ENCODE data around the gene DST.
"Not testable (repeated sequence)": the region's sequence is repeated elsewhere in the genome, so short reads cannot be mapped to it uniquely, and the experiment has no call there.

DST gene

DNA sequence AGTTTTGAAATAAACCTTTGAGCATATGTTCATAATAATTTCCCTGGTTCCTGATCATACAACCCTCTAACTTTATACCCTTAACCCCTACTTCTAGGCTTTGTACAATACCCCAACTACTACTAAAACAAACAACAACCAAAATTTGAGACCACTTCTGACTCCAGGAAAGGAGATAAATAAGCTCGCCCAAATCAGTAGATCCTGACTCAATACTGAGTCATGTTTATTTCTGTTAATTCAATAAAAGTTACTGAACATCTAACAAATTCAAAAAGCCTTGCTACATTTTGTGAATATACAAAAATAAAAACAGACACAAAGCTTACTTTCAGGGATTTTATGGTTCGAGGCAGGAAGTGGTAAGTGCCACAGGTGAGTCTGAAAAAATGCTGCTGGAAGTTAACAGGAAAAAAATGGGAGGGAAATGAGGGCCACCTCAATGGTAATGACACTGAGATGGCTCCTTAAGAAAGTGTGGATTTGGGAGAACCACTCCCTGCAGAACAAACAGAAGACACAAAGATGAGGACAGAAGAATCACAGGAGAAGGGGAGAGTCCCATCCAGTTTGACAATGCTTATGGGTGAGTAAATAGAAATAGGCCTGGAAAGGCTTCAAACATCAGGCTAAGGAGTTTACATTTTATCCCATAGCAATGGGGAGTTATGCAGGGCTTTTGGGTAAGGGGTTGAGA is 63.4 kb downstream of the DST start:
- Histone ChIP-seq H3K4me3 (ENCODE audit: insufficient read depth, low read depth, low read length, poor library complexity, severe bottlenecking) (no peak overlapping the region), H3K36me3 (ENCODE audit: control insufficient read depth, insufficient read depth, low read length) (no peaks in the 10 kb centered on the region), H3K27ac (ENCODE audit: insufficient read depth, low read length, poor library complexity, severe bottlenecking) (no peak overlapping the region), H3K4me1 (ENCODE audit: control insufficient read depth, insufficient read depth, low read length, poor library complexity, severe bottlenecking) (no peaks in the 10 kb centered on the region), H3K9me3 (ENCODE audit: control insufficient read depth, low read length) (no peaks in the 10 kb centered on the region), H3K27me3 (replicated peaks; ENCODE audit: control insufficient read depth, insufficient read depth, low read length, poor library complexity, severe bottlenecking) (no peaks in the 10 kb centered on the region)
- DNase-seq: no peak

DNA sequence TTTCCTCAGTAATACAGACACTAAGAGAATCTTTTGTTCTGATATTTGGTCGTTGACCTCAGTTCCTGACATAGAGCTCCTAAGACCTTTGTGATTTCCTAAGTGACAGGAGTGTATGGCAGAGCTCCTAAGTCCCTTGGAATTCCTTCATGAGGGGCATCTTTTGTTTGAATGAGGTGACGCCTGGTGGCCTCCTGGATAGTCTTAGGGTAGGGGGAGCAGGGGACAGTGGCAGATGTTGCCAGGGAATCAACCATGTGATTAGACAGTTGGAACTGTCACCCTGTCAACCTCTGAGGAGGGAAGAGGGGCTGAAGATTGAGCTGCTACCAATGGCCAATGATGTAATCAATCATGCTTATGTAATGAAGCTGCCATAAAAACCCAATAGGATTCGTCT is 67.0 kb downstream of the DST start:
- no peaks in the 10 kb centered on the region for H3K36me3 ChIP-seq (ENCODE audit: control insufficient read depth, insufficient read depth, low read length)
- H3K4me3 ChIP-seq (ENCODE audit: insufficient read depth, low read depth, low read length, poor library complexity, severe bottlenecking): no peak overlapping the region
- no peak overlapping the region for H3K27ac ChIP-seq (ENCODE audit: insufficient read depth, low read length, poor library complexity, severe bottlenecking)
- no peaks in the 10 kb centered on the region for H3K4me1 ChIP-seq (ENCODE audit: control insufficient read depth, insufficient read depth, low read length, poor library complexity, severe bottlenecking)
- H3K27me3 ChIP-seq (replicated peaks; ENCODE audit: control insufficient read depth, insufficient read depth, low read length, poor library complexity, severe bottlenecking): no peaks in the 10 kb centered on the region
- no peaks in the 10 kb centered on the region for H3K9me3 ChIP-seq (ENCODE audit: control insufficient read depth, low read length)
- no peak for DNase-seq

DNA sequence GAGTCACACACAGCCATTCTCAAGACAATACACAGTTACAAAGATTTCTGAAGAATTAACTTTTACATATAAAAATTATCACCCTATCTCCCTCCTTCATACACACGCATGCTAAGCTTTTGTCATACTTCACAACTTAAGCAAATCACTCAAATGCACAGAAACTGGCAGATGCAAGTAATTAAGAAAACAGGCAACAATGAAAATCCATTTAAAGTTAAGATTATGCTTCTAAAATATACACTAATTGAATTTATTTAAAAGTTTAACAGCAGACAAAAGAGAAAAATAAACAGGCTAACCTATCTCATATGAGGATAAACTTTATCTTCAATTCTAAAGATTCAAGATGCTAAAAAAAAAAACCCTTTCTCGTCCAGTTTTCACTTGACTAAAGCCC is 68.4 kb downstream of the DST start:
- Histone ChIP-seq H3K27me3 (replicated peaks; ENCODE audit: control insufficient read depth, insufficient read depth, low read length, poor library complexity, severe bottlenecking) (no peaks in the 10 kb centered on the region), H3K4me3 (ENCODE audit: insufficient read depth, low read depth, low read length, poor library complexity, severe bottlenecking) (no peak overlapping the region), H3K4me1 (ENCODE audit: control insufficient read depth, insufficient read depth, low read length, poor library complexity, severe bottlenecking) (no peaks in the 10 kb centered on the region), H3K9me3 (ENCODE audit: control insufficient read depth, low read length) (no peaks in the 10 kb centered on the region), H3K27ac (ENCODE audit: insufficient read depth, low read length, poor library complexity, severe bottlenecking) (no peak overlapping the region), H3K36me3 (ENCODE audit: control insufficient read depth, insufficient read depth, low read length) (no peaks in the 10 kb centered on the region)
- DNase-seq: no peak

DNA sequence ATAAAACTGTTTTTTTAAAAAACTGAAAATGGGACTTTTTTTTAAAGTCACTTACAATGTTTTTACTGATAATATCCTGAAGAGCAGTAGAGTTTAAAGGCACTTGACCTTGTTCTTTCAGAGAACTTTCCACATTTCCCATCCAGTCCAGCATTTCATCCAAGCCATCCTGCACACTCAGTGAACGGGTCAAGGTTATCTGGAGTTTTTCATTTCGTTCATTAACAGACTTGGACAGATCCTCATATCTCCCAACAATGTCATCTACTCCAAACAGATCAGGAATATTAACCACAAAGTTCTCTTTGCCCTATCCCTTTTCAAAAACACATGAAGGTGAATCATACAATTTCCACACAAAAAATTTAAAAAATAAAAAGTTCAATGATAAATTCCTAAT is 69.1 kb downstream of the DST start:
- Histone ChIP-seq H3K27me3 (replicated peaks; ENCODE audit: control insufficient read depth, insufficient read depth, low read length, poor library complexity, severe bottlenecking) (no peaks in the 10 kb centered on the region), H3K4me1 (ENCODE audit: control insufficient read depth, insufficient read depth, low read length, poor library complexity, severe bottlenecking) (no peaks in the 10 kb centered on the region), H3K9me3 (ENCODE audit: control insufficient read depth, low read length) (no peaks in the 10 kb centered on the region), H3K27ac (ENCODE audit: insufficient read depth, low read length, poor library complexity, severe bottlenecking) (no peak overlapping the region), H3K36me3 (ENCODE audit: control insufficient read depth, insufficient read depth, low read length) (no peaks in the 10 kb centered on the region), H3K4me3 (ENCODE audit: insufficient read depth, low read depth, low read length, poor library complexity, severe bottlenecking) (no peak overlapping the region)
- no peak for DNase-seq

DNA sequence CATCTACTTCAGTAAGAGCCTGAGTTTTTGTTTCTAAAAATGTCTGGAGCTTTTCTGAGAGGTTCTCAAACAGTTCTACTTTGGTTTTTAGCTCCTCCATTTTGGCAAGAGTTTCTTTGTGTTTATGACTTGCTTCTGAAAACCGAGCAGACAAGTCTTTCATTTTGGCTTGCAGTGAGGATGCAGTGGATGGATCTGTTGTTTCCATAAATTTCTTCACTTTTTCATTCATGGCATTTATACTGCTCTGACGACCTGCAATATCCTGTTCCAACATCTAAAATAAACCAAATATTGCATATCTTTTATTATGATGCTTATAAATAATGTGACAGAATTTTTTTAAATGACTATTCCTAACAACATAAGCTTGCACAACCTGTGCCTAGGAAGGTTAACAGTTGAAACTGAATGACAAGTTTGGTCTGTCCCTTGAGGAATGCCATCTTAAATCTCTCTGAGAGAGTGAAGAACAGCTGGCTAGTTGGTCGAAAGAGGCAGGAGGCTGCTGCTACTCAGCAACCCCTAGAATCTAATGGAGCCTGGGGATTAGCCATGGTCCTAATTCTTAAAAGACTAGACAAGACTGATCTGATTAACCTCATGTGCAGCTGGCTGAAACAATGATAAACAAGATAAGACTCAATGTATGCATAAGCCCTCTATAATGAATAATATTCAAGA is 69.8 kb downstream of the DST start:
- Histone ChIP-seq H3K9me3 (ENCODE audit: control insufficient read depth, low read length) (no peaks in the 10 kb centered on the region), H3K27me3 (replicated peaks; ENCODE audit: control insufficient read depth, insufficient read depth, low read length, poor library complexity, severe bottlenecking) (no peaks in the 10 kb centered on the region), H3K27ac (ENCODE audit: insufficient read depth, low read length, poor library complexity, severe bottlenecking) (no peak overlapping the region), H3K4me3 (ENCODE audit: insufficient read depth, low read depth, low read length, poor library complexity, severe bottlenecking) (no peak overlapping the region), H3K36me3 (ENCODE audit: control insufficient read depth, insufficient read depth, low read length) (no peaks in the 10 kb centered on the region), H3K4me1 (ENCODE audit: control insufficient read depth, insufficient read depth, low read length, poor library complexity, severe bottlenecking) (no peaks in the 10 kb centered on the region)
- DNase-seq: no peak

- no peaks in the 10 kb centered on the region for H3K36me3 ChIP-seq (ENCODE audit: control insufficient read depth, insufficient read depth, low read length)
- H3K9me3 ChIP-seq (ENCODE audit: control insufficient read depth, low read length): no peaks in the 10 kb centered on the region
- no peak overlapping the region for H3K27ac ChIP-seq (ENCODE audit: insufficient read depth, low read length, poor library complexity, severe bottlenecking)
- no peaks in the 10 kb centered on the region for H3K27me3 ChIP-seq (replicated peaks; ENCODE audit: control insufficient read depth, insufficient read depth, low read length, poor library complexity, severe bottlenecking)
- no peak for DNase-seq
- no peaks in the 10 kb centered on the region for H3K4me1 ChIP-seq (ENCODE audit: control insufficient read depth, insufficient read depth, low read length, poor library complexity, severe bottlenecking)
- H3K4me3 ChIP-seq (ENCODE audit: insufficient read depth, low read depth, low read length, poor library complexity, severe bottlenecking): no peak overlapping the region
These were observed 71.1 kb downstream of the DST start for GRCh38 chr6:56571605-56572004.

DNA sequence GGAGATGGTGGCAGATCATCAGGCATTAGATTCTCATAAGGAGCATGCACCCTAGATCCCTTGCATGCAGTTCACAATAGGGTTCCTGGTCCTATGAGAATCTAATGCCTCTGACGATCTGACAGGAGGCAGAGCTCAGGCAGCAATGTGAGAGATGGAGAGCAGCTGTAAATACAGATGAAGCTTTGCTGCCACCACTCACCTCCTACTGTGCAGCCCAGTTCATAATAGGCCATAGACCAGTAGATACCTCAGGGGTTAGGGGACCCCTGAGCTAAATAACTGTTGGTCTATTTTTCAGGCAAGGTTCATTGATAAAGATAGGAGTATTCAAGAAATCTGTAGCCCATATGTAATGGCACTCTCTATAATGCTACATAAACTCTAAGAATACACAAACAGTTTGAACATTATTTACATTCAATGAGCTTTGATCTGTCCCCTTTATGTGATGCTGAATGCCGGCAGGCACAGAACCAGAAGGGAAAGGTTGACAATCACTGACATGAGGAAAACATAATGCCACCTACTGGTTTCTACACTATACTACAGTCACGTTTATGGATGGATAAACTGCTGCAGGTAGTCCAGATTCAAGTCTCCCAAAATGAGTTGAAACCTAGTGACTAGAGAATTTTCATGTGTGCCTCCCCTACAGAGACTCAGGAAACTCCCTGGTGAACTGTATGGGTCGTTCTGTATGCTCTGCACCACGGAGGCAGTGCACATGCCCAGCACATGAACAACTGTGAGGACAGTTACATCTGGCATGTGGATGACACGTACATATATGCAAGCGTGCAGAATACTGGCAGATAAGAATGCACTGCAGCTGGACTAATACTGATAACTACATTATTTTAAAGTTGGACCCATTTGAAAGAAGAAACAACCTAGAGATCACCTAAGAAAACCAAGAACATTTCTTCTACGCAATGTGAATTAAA is 72.0 kb downstream of the DST start:
- Histone ChIP-seq H3K27ac (ENCODE audit: insufficient read depth, low read length, poor library complexity, severe bottlenecking) (no peak overlapping the region), H3K9me3 (ENCODE audit: control insufficient read depth, low read length) (no peaks in the 10 kb centered on the region), H3K4me3 (ENCODE audit: insufficient read depth, low read depth, low read length, poor library complexity, severe bottlenecking) (no peak overlapping the region), H3K27me3 (replicated peaks; ENCODE audit: control insufficient read depth, insufficient read depth, low read length, poor library complexity, severe bottlenecking) (no peaks in the 10 kb centered on the region), H3K36me3 (ENCODE audit: control insufficient read depth, insufficient read depth, low read length) (no peaks in the 10 kb centered on the region), H3K4me1 (ENCODE audit: control insufficient read depth, insufficient read depth, low read length, poor library complexity, severe bottlenecking) (no peaks in the 10 kb centered on the region)
- no peak for DNase-seq

DNA sequence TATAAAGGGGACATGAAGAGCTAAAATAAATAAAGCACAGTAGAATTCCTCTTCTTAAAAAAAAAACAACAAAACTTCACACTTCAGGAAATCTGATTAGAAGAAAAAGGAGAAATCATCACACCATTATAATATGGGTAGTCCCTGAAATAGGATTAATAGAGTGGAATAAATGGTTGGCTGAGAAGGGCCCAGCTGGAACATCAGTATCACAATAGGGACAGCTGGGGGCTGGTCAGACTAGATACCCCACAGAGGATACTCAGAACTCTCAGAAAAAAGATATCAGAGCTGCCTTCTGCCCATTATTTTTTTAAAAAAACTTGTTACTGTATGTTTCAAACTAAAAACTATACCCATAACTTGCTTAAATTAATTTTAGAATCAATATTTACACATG is 75.2 kb downstream of the DST start:
- Histone ChIP-seq H3K4me3 (ENCODE audit: insufficient read depth, low read depth, low read length, poor library complexity, severe bottlenecking) (no peak overlapping the region), H3K9me3 (ENCODE audit: control insufficient read depth, low read length) (no peaks in the 10 kb centered on the region), H3K36me3 (ENCODE audit: control insufficient read depth, insufficient read depth, low read length) (no peaks in the 10 kb centered on the region), H3K4me1 (ENCODE audit: control insufficient read depth, insufficient read depth, low read length, poor library complexity, severe bottlenecking) (no peaks in the 10 kb centered on the region), H3K27ac (ENCODE audit: insufficient read depth, low read length, poor library complexity, severe bottlenecking) (no peak overlapping the region), H3K27me3 (replicated peaks; ENCODE audit: control insufficient read depth, insufficient read depth, low read length, poor library complexity, severe bottlenecking) (no peaks in the 10 kb centered on the region)
- DNase-seq: no peak

- H3K27ac ChIP-seq (ENCODE audit: insufficient read depth, low read length, poor library complexity, severe bottlenecking); H3K4me1 ChIP-seq (ENCODE audit: control insufficient read depth, insufficient read depth, low read length, poor library complexity, severe bottlenecking); H3K4me3 ChIP-seq (ENCODE audit: insufficient read depth, low read depth, low read length, poor library complexity, severe bottlenecking); H3K27me3 ChIP-seq (replicated peaks; ENCODE audit: control insufficient read depth, insufficient read depth, low read length, poor library complexity, severe bottlenecking); DNase-seq; H3K9me3 ChIP-seq (ENCODE audit: control insufficient read depth, low read length); H3K36me3 ChIP-seq (ENCODE audit: control insufficient read depth, insufficient read depth, low read length): not testable (repeated sequence)
These were observed 80.0 kb downstream of the DST start for GRCh38 chr6:56562730-56563129.

All from effector memory CD4-positive, alpha-beta T cell (primary cell).